Upper lobe of right lung (tissue), 1 donor: ENCODE measurements around the gene NRL. TPM values are rescaled to one million over a fixed set of nuclear protein-coding genes. Genes with fewer than 3 reads are reported as not detected.
A peak's percentile ranks its signal among the peaks of the same experiment; 100 is the strongest.

Experiments used
- ATAC-seq: fragments of 200-7000 bp; cut with Tn5 transposase; one replicate; pipeline ENCODE4 v1.9.1; 2020; ENCODE audit warnings: mild to moderate bottlenecking, moderate library complexity
- DNase-seq: peaks from one replicate; pipeline ENCODE4 v3.0.0-alpha.2; 2020
- H3K27ac ChIP-seq: fragments of 200-600 bp; one replicate; pipeline ENCODE4 v1.8.0; 2022
- H3K27me3 ChIP-seq: fragments of 200-600 bp; one replicate; pipeline ENCODE4 v1.8.0; 2022; ENCODE audit warnings: mild to moderate bottlenecking
- H3K36me3 ChIP-seq: fragments of 200-600 bp; one replicate; pipeline ENCODE4 v1.8.0; 2022
- H3K4me1 ChIP-seq: fragments of 200-600 bp; one replicate; pipeline ENCODE4 v1.8.0; 2022
- H3K4me3 ChIP-seq: fragments of 200-600 bp; one replicate; pipeline ENCODE4 v1.8.0; 2022; ENCODE audit warnings: mild to moderate bottlenecking
- H3K9me3 ChIP-seq: fragments of 200-600 bp; one replicate; pipeline ENCODE4 v1.8.0; 2022
- CTCF ChIP-seq: fragments of 200-600 bp; IDR thresholded peaks from one replicate; pipeline ENCODE4 v1.8.0; 2022; ENCODE audit warnings: antibody characterized with exemption
- intact Hi-C: fragments of 100-400 bp; cut with DNase I; formaldehyde crosslinking; loops from one replicate; pipeline ENCODE4 v1.11.0; 2022
- total RNA-seq: library from RNA; stranded (reverse); fragmentation: NEBNext Ultra II Directional; extraction: Animal tissue kit (Norgen Biotek cat#: 25700); gene quantifications from one replicate; pipeline ENCODE4 v1.2.1, GENCODE V29; 2021
- donor health status: DM: no; HTN: yes; CAD: no; lungs with severe emphysema.

Gene NRL
- total RNA-seq, 1 donor from 2014 or later: 2.8 TPM

- ATAC-seq (peak; percentile 40), DNase-seq (peak; percentile 86)
- peak overlapping the region; percentile 97 for H3K4me3 ChIP-seq
- intact Hi-C loops: no loop called here
- no peaks in the 10 kb centered on the region for H3K9me3 ChIP-seq
- peaks cover 20% of the 10 kb centered on the region for H3K4me1 ChIP-seq
- H3K36me3 ChIP-seq: peaks cover 27% of the 10 kb centered on the region
- no peak for TF ChIP-seq CTCF
- peak overlapping the region; percentile 97 for H3K27ac ChIP-seq
- H3K27me3 ChIP-seq: no peaks in the 10 kb centered on the region
These were observed 19.3 kb downstream of the NRL start for GRCh38 chr14:24095271-24096068.

GRCh38 chr14:24094841-24095270 lies 19.9 kb downstream of the NRL start:
- Histone ChIP-seq H3K4me3 (peak overlapping the region; percentile 97), H3K27me3 (no peaks in the 10 kb centered on the region), H3K9me3 (no peaks in the 10 kb centered on the region), H3K4me1 (peaks cover 20% of the 10 kb centered on the region), H3K27ac (peak overlapping the region; percentile 97), H3K36me3 (peaks cover 21% of the 10 kb centered on the region)
- TF ChIP-seq CTCF: no peak
- intact Hi-C loops: no loop called here
- no peak for ATAC-seq
- DNase-seq: peak; percentile 70

DNA sequence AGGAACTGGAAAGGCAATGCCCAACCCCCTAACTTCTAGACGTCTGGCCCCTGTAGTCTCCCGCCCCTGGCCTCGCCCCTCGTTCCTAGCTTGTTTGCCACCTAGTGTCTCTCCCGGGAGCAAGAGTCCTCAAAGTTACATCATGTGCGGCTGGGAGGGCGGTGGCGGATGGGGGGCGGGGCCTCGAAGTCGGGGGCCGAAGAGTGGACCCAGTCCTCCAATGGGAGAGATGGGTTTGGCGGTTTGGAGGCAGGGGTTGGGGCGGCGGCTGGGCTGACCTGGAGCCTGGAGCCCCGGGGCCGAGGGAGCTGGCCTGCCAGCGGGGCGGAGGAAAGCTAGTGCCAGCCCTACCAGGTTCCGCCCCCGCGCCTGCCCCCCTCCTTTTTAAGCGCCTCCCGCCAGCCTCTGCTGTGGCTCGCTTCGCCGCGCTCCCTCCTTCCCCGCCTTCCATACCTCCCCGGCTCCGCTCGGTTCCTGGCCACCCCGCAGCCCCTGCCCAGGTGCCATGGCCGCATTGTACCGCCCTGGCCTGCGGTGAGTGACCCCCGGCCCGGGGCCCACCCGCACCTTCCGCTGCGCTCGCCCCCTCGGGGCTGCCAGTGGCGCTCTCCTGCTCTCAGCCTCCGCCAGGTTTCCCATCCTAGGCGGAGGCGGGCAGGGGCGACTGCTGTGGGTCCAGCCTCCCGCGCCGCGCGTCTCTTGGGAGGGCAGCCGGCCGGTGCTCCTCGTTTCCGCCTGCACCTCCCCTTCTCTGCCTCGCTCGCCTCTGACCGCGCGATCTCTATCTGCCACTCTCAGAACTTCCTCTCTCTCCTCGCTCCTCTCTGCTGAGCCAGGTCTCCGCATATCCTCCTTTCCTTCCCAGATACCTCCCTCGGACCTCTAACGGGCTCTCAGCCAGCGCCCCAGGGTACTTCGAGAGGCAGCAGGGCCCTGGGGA lies 20.6 kb downstream of the NRL start, which contains the start of gene PCK2:
TSS of gene PCK2 (plus strand) at position 411 of the 940 bp plus-strand sequence. CDS start at position 506, 95 bp downstream.
- DNase-seq: peak; percentile 99
- H3K4me1 ChIP-seq: peaks cover 20% of the 10 kb centered on the region
- peak within 1 kb of the TSS; percentile 97 for H3K27ac ChIP-seq
- H3K9me3 ChIP-seq: no peaks in the 10 kb centered on the region
- H3K4me3 ChIP-seq: peak within 1 kb of the TSS; percentile 97
- intact Hi-C loops: no loop called here
- no peaks in the 10 kb centered on the region for H3K27me3 ChIP-seq
- TF ChIP-seq CTCF: no peak
- H3K36me3 ChIP-seq: peaks cover 14% of the 10 kb centered on the region
- peak; percentile 95 for ATAC-seq

DNA sequence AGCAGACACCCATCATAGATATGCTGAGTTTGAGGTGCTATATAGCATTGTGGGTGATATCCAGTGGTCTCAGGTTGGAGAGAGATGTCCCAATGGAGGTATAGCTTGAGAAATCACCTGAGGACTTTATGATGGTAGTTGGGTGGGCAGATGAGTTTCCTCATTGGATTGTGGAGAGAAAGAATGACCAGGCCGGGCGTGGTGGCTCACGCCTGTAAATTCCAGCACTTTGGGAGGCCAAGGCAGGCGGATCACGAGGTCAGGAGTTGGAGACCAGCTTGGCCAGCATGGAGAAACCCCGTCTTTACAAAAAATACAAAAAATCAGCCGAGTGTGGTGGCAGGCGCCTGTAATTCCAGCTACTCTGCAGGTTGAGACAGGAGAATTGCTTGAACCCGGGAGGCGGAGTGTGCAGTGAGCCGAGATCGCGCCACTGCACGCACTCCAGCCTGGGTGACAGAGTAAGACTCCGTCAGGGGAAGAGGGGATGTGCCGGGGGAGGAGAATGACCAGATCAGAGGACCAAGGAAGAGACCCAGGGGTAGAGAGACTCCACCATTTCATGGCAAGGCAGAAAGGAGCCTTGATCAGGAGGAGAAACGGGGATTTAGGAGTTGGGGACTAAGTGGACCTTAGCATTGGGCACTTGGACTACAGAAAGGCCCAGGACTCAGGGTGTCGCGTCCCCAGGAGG lies 21.4 kb downstream of the NRL start:
- H3K4me3 ChIP-seq: peak overlapping the region; percentile 97
- H3K27ac ChIP-seq: peak overlapping the region; percentile 97
- H3K27me3 ChIP-seq: no peaks in the 10 kb centered on the region
- DNase-seq: no peak
- no peaks in the 10 kb centered on the region for H3K9me3 ChIP-seq
- intact Hi-C loops: no loop called here
- peaks cover 7% of the 10 kb centered on the region for H3K36me3 ChIP-seq
- no peak for ATAC-seq
- TF ChIP-seq CTCF: no peak
- peaks cover 20% of the 10 kb centered on the region for H3K4me1 ChIP-seq

- no peak for ATAC-seq
- intact Hi-C loops: no loop called here
- no peak overlapping the region for H3K4me3 ChIP-seq
These were observed 22.1 kb downstream of the NRL start for GRCh38 chr14:24092505-24093206.

More at GRCh38 chr14:24092505-24093206, 22.1 kb downstream of the NRL start:
- Histone ChIP-seq H3K36me3 (peaks cover under 1% of the 10 kb centered on the region), H3K4me1 (peaks cover 20% of the 10 kb centered on the region), H3K27me3 (no peaks in the 10 kb centered on the region), H3K9me3 (no peaks in the 10 kb centered on the region), H3K27ac (peak overlapping the region; percentile 97)
- DNase-seq: no peak
- no peak for TF ChIP-seq CTCF
